Measurements from ENCODE around the gene CEP250.

The CEP250 gene

GRCh38 chr20:35497780-35498189 is 42.4 kb downstream of the CEP250 start:
- H3K36me3 ChIP-seq (replicated peaks), result peaks cover 84% of the 10 kb centered on the region
- TF ChIP-seq CTCF (IDR thresholded peaks at IDR 0.05; ENCODE audit: low read depth, low read length, missing control alignments), result no peak
- in situ Hi-C loops (cut with HindIII; ENCODE audit: low pct_ligation_motif_present, low sequenced_read_pairs), result no loop called here

GRCh38 chr20:35499271-35499670 is 43.9 kb downstream of the CEP250 start:
- H3K4me3 ChIP-seq (ENCODE audit: low read depth, low read length), result no peak overlapping the region
- H3K27ac ChIP-seq, result no peak overlapping the region
- H3K27me3 ChIP-seq (replicated peaks), result no peaks in the 10 kb centered on the region
- no peak for DNase-seq
- in situ Hi-C loops (cut with HindIII; ENCODE audit: low pct_ligation_motif_present, low sequenced_read_pairs), result no loop called here
- no peak for TF ChIP-seq CTCF (IDR thresholded peaks at IDR 0.05; ENCODE audit: low read depth, low read length, missing control alignments)
- peaks cover 83% of the 10 kb centered on the region for H3K36me3 ChIP-seq (replicated peaks)

More at GRCh38 chr20:35497780-35498189, 42.4 kb downstream of the CEP250 start:
- no peak for DNase-seq
- H3K27ac ChIP-seq, result no peak overlapping the region
- H3K27me3 ChIP-seq (replicated peaks), result no peaks in the 10 kb centered on the region
- no peak overlapping the region for H3K4me3 ChIP-seq (ENCODE audit: low read depth, low read length)

- no peak for DNase-seq
- Histone ChIP-seq H3K27me3 (replicated peaks) (no peaks in the 10 kb centered on the region), H3K36me3 (replicated peaks) (peaks cover 66% of the 10 kb centered on the region), H3K27ac (no peak overlapping the region), H3K4me3 (ENCODE audit: low read depth, low read length) (no peak overlapping the region)
- TF ChIP-seq CTCF (IDR thresholded peaks at IDR 0.05; ENCODE audit: low read depth, low read length, missing control alignments), result no peak
- in situ Hi-C loops (cut with HindIII; ENCODE audit: low pct_ligation_motif_present, low sequenced_read_pairs), result no loop called here
Observed at GRCh38 chr20:35502352-35502751, 47.0 kb downstream of the CEP250 start.

GRCh38 chr20:35503281-35503680 is 47.9 kb downstream of the CEP250 start:
- Histone ChIP-seq H3K27me3 (replicated peaks) (no peaks in the 10 kb centered on the region), H3K4me3 (ENCODE audit: low read depth, low read length) (no peak overlapping the region), H3K36me3 (replicated peaks) (peaks cover 64% of the 10 kb centered on the region), H3K27ac (no peak overlapping the region)
- in situ Hi-C loops (cut with HindIII; ENCODE audit: low pct_ligation_motif_present, low sequenced_read_pairs), result no loop called here
- no peak for TF ChIP-seq CTCF (IDR thresholded peaks at IDR 0.05; ENCODE audit: low read depth, low read length, missing control alignments)
- no peak for DNase-seq

- no peak for TF ChIP-seq CTCF (IDR thresholded peaks at IDR 0.05; ENCODE audit: low read depth, low read length, missing control alignments)
- in situ Hi-C loops (cut with HindIII; ENCODE audit: low pct_ligation_motif_present, low sequenced_read_pairs), result no loop called here
- no peak for DNase-seq
- H3K4me3 ChIP-seq (ENCODE audit: low read depth, low read length), result no peak overlapping the region
- no peaks in the 10 kb centered on the region for H3K27me3 ChIP-seq (replicated peaks)
- no peak overlapping the region for H3K27ac ChIP-seq
- peaks cover 63% of the 10 kb centered on the region for H3K36me3 ChIP-seq (replicated peaks)
Observed at GRCh38 chr20:35503841-35504561, 48.6 kb downstream of the CEP250 start.

- no peak for TF ChIP-seq CTCF (IDR thresholded peaks at IDR 0.05; ENCODE audit: low read depth, low read length, missing control alignments)
- Histone ChIP-seq H3K27me3 (replicated peaks) (no peaks in the 10 kb centered on the region), H3K36me3 (replicated peaks) (peaks cover 60% of the 10 kb centered on the region), H3K27ac (no peak overlapping the region), H3K4me3 (ENCODE audit: low read depth, low read length) (no peak overlapping the region)
- DNase-seq, result no peak
- in situ Hi-C loops (cut with HindIII; ENCODE audit: low pct_ligation_motif_present, low sequenced_read_pairs), result no loop called here
Observed at GRCh38 chr20:35504751-35505150, 49.4 kb downstream of the CEP250 start.
